ENCODE results near the gene RASL10A.

Gene RASL10A

GRCh38 chr22:29338398-29338797 lies 22.9 kb upstream of the RASL10A start:
- no peak for DNase-seq

- DNase-seq, result no peak
Observed at GRCh38 chr22:29337631-29338284, 22.3 kb upstream of the RASL10A start.

GRCh38 chr22:29336751-29337490 lies 21.4 kb upstream of the RASL10A start:
- DNase-seq, result no peak

GRCh38 chr22:29335656-29336055 lies 20.2 kb upstream of the RASL10A start:
- no peak for DNase-seq

- DNase-seq, result no peak
Observed at GRCh38 chr22:29334696-29335344, 19.3 kb upstream of the RASL10A start.

GRCh38 chr22:29334148-29334547 lies 18.7 kb upstream of the RASL10A start:
- no peak for DNase-seq

GRCh38 chr22:29332886-29333496 lies 17.5 kb upstream of the RASL10A start:
- DNase-seq, result no peak

GRCh38 chr22:29331658-29332300 lies 16.3 kb upstream of the RASL10A start:
- DNase-seq, result no peak

GRCh38 chr22:29331213-29331612 lies 15.7 kb upstream of the RASL10A start:
- no peak for DNase-seq

GRCh38 chr22:29330753-29331152 lies 15.3 kb upstream of the RASL10A start:
- no peak for DNase-seq

- no peak for DNase-seq
Observed at GRCh38 chr22:29330291-29330690, 14.8 kb upstream of the RASL10A start.

- no peak for DNase-seq
Observed at GRCh38 chr22:29329581-29329980, 14.1 kb upstream of the RASL10A start.

GRCh38 chr22:29328566-29329500 lies 13.3 kb upstream of the RASL10A start:
- no peak for DNase-seq

GRCh38 chr22:29328055-29328454 lies 12.6 kb upstream of the RASL10A start:
- DNase-seq, result no peak

GRCh38 chr22:29327089-29327764 lies 11.7 kb upstream of the RASL10A start:
- no peak for DNase-seq

GRCh38 chr22:29326481-29326880 lies 11.0 kb upstream of the RASL10A start:
- no peak for DNase-seq

GRCh38 chr22:29325785-29326315 lies 10.4 kb upstream of the RASL10A start:
- no peak for DNase-seq

- DNase-seq, result no peak
Observed at GRCh38 chr22:29325356-29325755, 9.9 kb upstream of the RASL10A start.

GRCh38 chr22:29323641-29324040 lies 8.1 kb upstream of the RASL10A start:
- no peak for DNase-seq

GRCh38 chr22:29320546-29320945 lies 5.0 kb upstream of the RASL10A start:
- no peak for DNase-seq

GRCh38 chr22:29319072-29319471 lies 3.6 kb upstream of the RASL10A start:
- DNase-seq, result no peak

All from NCI-H446 treated with DMSO at 0.1 percent for 48 hours (cell line).